22Rv1 (cell line): Measurements from ENCODE around the gene RCC1.

Experiments used
- CTCF ChIP-seq: fragments of 450-650 bp; IDR thresholded peaks from 2 replicates; pipeline ENCODE4 v1.5.1; 2017; ENCODE audit warnings: mild to moderate bottlenecking
- ZFX ChIP-seq: fragments of 450-650 bp; IDR thresholded peaks from 2 replicates; pipeline ENCODE4 v1.6.1; 2017; ENCODE audit warnings: antibody characterized with exemption, borderline replicate concordance

- no peak for TF ChIP-seq CTCF
- no peak for TF ChIP-seq ZFX
Observed at GRCh38 chr1:28545246-28545628, 39.4 kb downstream of the RCC1 start.
